NK-92 (cell line): ENCODE data around the gene METTL17.
"Not testable (repeated sequence)": the region's sequence is repeated elsewhere in the genome, so short reads cannot be mapped to it uniquely, and the experiment has no call there.

Experiments used
- DNase-seq: peaks from one replicate; lab custom pipeline; 2025; ENCODE audit not compliant: unreplicated experiment; lab: John Stamatoyannopoulos, UW

The METTL17 gene

GRCh38 chr14:20989471-20989786, 351 bp upstream of the METTL17 start:
- DNase-seq: no peak

DNA sequence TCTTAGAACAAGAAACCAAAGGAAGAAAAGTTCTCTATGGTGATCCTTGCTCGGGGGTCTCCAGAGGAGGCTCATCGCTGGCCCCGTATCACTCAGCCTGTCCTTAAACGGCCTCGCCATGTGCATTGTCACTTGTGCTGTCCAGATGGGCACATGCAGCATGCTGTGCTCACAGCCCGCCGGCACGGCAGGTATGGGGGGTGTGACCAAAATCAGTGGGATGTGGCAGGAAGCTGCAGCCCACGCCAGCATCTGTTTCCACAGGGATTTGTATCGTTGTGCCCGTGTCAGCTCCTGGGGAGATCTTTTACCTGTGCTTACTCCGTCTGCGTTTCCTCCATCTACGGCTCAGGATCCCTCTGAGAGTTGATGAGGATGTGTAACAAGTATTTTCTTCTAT, 6.7 kb downstream of the METTL17 start:
- DNase-seq: no peak

DNA sequence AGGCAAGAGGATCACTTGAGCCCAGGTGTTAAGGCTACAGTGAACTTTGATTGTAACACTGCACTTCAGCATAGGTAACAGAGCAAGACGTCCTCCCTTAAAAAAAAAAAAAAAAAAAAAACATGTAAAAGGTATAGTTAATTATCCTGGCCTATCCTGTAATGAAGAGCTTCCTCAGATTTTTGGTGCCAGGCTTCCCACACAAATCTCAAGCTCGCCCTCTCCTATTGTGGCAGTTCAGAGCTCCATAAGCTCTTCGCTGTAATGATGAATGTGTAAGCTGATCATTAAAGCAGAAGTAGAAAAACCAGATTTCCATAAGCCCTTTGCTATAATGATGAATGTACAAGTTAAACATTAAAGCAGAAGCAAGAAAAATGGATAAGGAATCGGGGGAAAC, 7.3 kb downstream of the METTL17 start:
- no peak for DNase-seq

- DNase-seq: no peak
Measured at GRCh38 chr14:20997564-20997963, 7.8 kb downstream of the METTL17 start.

DNA sequence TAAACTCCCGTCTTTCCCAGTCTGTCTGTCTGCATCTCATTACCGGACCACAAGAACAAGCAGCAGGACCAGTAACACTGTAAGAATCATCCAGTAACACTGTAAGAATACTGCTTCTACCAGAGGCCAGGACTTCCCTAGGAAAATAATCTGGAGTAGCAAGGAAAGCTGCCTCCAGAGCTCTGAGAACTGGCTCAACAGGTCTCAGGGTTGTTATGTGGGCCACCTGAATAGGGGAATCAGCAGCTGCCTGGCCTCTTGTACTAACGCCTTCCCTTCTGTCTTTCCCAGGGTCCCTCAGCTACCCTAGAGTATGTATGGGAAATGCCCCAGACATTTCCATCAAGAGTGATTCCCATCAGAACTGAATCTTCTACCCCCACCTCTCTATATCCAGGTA, 8.4 kb downstream of the METTL17 start:
- DNase-seq: no peak

GRCh38 chr14:20998674-20999366, 9.0 kb downstream of the METTL17 start, which contains the start of gene SLC39A2:
SLC39A2 (plus strand) TSS chr14:20999293; CDS start chr14:20999447, 154 bp downstream.
- no peak for DNase-seq

DNA sequence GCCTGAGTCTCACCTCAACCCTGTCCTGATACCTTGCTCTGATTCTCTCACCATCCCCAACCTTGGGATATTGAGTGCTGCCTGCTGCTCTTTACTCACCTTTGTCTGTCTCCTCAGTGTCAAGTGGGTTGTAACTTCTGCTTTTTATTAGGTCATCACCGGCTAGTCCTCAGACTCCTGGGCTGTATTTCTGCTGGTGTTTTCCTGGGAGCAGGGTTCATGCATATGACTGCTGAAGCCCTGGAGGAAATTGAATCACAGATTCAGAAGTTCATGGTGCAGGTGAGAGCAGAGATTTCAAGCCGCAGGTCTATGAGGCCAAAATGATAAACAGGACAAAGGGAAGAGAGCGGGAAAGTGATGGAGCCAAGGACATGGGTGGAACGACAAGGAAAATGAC, 9.8 kb downstream of the METTL17 start:
- DNase-seq: no peak

DNA sequence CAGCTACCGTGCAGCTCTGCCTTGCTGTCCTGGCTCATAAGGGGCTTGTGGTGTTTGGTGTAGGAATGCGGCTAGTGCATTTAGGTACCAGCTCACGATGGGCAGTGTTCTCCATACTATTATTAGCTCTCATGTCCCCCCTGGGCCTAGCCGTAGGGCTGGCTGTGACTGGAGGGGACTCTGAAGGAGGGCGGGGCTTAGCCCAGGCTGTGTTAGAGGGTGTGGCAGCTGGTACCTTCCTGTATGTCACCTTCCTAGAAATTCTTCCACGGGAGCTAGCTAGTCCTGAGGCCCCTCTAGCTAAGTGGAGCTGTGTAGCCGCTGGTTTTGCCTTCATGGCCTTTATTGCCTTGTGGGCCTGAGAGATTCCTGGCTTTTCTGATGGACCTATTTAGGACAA, 11.4 kb downstream of the METTL17 start:
- no peak for DNase-seq

DNA sequence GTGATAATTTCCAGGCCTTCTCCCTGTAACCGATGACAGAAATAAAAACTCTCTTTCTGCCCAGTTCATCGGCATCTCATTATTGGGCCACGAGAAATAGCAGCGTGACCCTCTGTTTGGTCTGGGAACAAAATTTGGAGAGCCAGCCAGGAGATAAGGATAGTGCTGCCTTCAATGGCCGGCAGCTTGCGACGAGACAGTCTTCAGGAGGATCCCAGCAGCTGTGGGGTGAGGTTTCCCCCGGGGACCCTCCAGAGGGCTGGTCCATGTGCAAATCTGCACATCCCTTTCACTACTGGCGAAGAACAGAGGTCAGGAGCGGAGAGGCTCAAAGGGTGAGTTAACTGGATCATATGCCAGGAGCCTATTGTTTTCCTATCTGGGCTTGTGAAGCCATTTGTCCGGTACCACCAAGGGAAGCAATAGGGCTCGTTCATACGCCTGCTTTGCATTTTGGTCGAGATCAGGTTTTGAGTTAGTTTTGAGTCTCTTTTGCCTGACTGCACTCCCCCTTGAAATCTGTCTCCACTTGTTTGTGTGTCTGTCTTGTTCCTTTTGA, 14.1 kb downstream of the METTL17 start:
- DNase-seq: no peak

DNA sequence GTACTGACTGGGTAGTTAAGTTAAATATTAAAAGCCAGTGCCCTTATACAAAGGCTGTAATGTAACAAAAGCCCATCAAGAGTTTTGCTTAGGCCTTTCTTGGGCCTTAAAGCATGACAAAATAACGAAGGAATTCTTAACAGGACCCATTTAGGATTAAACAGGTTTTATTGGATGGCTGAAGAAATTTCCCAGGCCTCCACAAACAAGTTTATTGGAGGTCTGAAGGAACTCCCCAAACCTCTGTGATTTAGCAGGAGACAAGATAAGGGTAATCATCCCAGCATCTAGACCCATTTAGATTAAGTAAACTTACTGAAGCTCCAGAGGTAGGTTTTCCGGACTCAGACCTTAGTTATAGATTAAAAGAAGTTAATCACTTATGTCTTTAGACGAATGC, 19.9 kb downstream of the METTL17 start:
- DNase-seq: not testable (repeated sequence)

GRCh38 chr14:21011136-21011535, 21.4 kb downstream of the METTL17 start:
- no peak for DNase-seq

GRCh38 chr14:21014761-21015190, 25.0 kb downstream of the METTL17 start:
- DNase-seq: no peak

GRCh38 chr14:21015312-21015711, 25.5 kb downstream of the METTL17 start:
- DNase-seq: no peak

DNA sequence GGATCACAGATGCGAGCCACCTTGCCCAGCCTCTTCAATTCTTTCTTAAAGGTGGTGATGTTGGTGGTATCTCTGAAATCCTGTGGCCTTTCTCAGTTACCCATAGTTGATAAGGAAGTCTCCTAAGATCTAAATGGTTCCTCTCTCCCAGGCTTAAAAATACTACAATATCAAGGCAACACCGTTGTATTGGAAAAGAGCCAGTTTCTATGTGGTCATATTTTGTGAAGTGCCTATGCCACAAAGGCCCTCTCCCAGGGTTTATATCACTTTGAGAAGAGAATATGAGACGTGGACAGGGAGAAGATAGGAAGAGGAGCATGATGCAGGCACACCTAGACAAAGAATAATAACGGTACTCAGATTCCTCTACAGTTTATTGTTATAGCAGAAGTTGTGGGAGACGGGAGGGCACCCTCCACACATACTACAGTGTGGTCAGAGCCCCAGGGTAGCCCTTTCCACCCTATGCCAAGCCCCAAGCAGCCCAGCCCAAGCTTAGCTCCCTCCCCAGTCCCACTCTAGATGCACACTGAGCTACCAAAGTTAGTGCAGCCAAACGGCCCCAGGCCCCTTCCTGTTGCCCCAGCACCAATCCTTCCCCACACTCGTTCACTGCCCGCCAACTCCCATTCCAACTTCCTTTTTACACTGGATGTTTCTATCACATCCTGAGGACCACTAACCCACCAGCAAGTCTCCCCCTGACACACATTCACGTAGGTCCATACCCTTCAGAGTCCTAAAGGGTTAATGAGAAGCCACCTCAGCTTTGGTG, 26.8 kb downstream of the METTL17 start:
- no peak for DNase-seq

DNA sequence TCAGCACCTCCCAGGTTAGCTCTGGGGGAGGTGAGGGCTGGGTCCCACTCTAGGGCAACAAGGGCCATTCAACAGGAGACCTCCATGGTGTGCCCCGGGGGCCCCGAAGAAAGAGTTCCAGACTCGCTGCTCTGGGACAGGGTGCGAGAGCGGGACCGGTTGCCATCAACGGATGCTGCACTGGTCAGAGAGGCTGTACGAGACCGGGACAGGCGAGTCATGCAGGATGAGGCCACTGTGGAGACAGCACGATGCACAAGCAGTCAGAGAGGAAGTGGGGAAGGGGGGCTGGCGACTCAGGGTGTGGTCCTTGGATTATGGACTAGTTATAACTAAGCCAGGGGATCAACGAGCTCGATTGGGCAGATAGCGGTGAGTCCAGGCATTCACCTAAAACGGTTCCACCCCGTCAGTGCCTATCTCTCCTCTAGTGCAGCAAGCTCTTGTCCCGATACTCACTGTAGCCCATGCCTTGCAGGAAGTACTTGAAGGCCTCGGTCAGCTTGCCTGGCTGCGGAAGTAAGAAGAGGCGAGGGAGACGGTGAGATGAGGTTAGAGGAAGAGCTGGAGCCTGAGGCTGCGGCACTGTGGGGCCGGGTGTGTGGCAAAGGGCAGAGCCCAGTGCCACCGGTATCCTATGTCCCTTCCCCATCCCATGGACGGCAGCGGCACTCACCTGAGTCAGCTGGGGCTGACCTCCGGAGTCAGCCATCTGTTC, 27.9 kb downstream of the METTL17 start:
- DNase-seq: no peak

DNA sequence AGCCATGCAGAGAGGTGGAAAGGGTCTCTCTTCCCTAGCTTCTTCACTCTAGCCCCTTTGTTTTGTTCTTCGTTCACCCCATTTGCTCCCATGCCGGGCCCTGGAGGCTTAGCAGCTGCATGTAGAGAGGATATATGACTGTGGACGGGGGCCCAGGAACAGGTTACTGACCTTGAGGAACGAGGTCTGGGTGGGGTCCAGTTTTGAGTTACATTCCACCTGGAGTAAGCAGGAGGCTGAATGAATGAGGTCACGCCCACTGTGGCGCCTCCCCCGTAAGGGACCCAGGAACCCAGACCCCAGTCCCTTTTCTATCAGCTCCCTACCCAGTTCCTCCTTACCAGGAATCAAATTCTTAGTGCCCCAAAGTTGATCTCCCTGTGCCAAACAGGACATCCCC, 28.5 kb downstream of the METTL17 start:
- DNase-seq: no peak

DNA sequence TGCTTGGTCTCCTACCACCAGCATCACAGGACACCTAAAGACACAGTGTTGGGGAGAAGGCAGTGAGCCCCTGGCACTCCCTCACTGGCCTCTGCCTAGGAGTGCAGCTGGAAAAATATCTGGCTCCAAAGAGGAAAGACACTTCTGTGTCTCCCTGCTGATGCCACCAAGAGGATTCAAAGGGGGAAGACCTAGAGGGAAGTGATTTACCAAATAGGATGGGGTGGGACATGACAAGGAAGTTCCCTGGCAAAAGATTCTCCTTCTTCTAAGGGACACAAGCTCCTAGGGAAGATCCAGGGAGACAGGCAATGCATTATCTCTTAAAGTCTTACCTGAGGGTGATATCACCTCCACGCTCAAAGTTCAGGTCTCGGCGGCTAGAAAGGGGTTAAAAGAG, 29.0 kb downstream of the METTL17 start:
- DNase-seq: no peak

GRCh38 chr14:21019366-21019765, 29.6 kb downstream of the METTL17 start:
- no peak for DNase-seq

- DNase-seq: no peak
Measured at GRCh38 chr14:21020977-21021545, 31.3 kb downstream of the METTL17 start.

- no peak for DNase-seq
Measured at GRCh38 chr14:21022686-21023085, 32.9 kb downstream of the METTL17 start.

- no peak for DNase-seq
Measured at GRCh38 chr14:21023174-21023573, 33.4 kb downstream of the METTL17 start.
